Cardiac muscle cell (in vitro differentiated cells and primary cell): ENCODE measurements around the gene TECR. TPM values are rescaled to one million over a fixed set of nuclear protein-coding genes. Genes with fewer than 3 reads are reported as not detected.
"Not testable (repeated sequence)": the region's sequence is repeated elsewhere in the genome, so short reads cannot be mapped to it uniquely, and the experiment has no call there.

Experiments
- DNase-seq, 2 donors: peaks; one replicate each; pipeline versions ENCODE4 v3.0.0 to v3.0.0-alpha.2; 2010 to 2017; ENCODE audit warnings: low read depth in 1 of 2, low spot score in 1 of 2
- H3K27ac ChIP-seq: fragments of 200-600 bp; sonication (generic); 2 replicates; pipeline ENCODE4 v1.5.1; 2016
- H3K27me3 ChIP-seq: fragments of 200-600 bp; sonication (generic); 2 replicates; pipeline ENCODE4 v1.6.0; 2016; ENCODE audit warnings: control low read depth
- H3K36me3 ChIP-seq: fragments of 200-600 bp; sonication (generic); 2 replicates; pipeline ENCODE4 v1.5.1; 2016; ENCODE audit warnings: control low read depth
- H3K4me1 ChIP-seq: fragments of 200-600 bp; sonication (generic); 2 replicates; pipeline ENCODE4 v1.8.1; 2017; ENCODE audit warnings: low read depth, mild to moderate bottlenecking, mixed run types
- H3K4me3 ChIP-seq: fragments of 200-600 bp; sonication (generic); 2 replicates; pipeline ENCODE4 v1.5.1; 2016; ENCODE audit warnings: mild to moderate bottlenecking
- H3K9me3 ChIP-seq: fragments of 200-600 bp; sonication (generic); 2 replicates; pipeline ENCODE4 v1.5.1; 2017; ENCODE audit warnings: low read depth, mild to moderate bottlenecking, control low read depth
- polyA plus RNA-seq: library from polyadenylated mRNA; unstranded; fragments of >200 nt; fragmentation: Nextera tagmentation; extraction: Ambion mirVana; gene quantifications from 2 replicates; pipeline ENCODE4 v1.2.1, GENCODE V29; 2016
- total RNA-seq: library from RNA; depleted of rRNA; stranded (reverse); fragments of >200 nt; gene quantifications from 2 replicates; pipeline ENCODE4 v1.2.3, GENCODE V29; 2016
- TF ChIP-seq, protein P1 (sequence below): IDR thresholded peaks from 2 replicates; pipeline ENCODE4 v1.5.1; 2012; ENCODE audit warnings: low read depth, mild to moderate bottlenecking, low read length

Gene TECR
- total and polyA plus RNA-seq, 2 experiments from 2014 or later, result 83.1 to 345 TPM

DNA sequence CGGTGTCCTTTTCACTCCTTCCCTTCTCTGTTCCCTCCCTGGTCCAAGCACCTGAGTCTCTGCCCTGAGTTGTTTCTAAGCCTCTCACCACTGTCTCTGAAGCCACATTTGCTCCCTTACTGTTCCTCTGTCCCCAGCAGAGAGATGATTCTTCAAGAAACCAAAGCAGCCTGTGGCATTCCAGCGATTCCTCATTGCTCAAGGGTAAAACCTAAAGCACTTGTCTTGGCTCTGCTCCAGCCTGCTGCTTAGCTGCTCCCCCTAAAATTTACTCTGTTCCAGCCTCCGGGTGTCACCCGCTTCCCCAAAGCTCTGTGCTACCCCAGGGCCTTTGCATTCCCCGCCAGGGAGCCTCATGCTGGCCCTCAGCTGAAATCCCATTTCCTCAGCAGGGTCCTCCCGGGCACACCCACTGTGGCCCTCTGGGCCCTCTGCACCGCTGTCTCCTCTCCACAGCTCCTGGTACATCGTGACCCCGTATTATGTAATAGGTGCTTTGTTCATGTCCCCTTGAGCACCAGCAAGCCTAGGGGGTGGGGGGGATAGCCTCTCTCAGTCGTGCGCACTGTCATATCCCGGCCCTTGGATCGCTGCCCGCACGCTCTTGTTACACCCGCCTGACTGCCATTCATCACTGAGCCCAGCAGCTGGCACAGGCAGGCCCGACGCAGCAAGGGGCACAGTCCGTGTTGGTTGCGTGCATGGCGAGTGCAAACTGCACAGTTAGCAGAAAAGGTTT is 15.8 kb downstream of the TECR start:
- no peak overlapping the region for H3K27ac ChIP-seq
- no peaks in the 10 kb centered on the region for H3K9me3 ChIP-seq
- H3K36me3 ChIP-seq, result no peaks in the 10 kb centered on the region
- no peak overlapping the region for H3K4me3 ChIP-seq
- H3K27me3 ChIP-seq, result no peaks in the 10 kb centered on the region
- DNase-seq, result no peak
- peaks cover 8% of the 10 kb centered on the region for H3K4me1 ChIP-seq
- TF ChIP-seq, protein P1, sequence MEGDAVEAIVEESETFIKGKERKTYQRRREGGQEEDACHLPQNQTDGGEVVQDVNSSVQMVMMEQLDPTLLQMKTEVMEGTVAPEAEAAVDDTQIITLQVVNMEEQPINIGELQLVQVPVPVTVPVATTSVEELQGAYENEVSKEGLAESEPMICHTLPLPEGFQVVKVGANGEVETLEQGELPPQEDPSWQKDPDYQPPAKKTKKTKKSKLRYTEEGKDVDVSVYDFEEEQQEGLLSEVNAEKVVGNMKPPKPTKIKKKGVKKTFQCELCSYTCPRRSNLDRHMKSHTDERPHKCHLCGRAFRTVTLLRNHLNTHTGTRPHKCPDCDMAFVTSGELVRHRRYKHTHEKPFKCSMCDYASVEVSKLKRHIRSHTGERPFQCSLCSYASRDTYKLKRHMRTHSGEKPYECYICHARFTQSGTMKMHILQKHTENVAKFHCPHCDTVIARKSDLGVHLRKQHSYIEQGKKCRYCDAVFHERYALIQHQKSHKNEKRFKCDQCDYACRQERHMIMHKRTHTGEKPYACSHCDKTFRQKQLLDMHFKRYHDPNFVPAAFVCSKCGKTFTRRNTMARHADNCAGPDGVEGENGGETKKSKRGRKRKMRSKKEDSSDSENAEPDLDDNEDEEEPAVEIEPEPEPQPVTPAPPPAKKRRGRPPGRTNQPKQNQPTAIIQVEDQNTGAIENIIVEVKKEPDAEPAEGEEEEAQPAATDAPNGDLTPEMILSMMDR, result no peak

DNA sequence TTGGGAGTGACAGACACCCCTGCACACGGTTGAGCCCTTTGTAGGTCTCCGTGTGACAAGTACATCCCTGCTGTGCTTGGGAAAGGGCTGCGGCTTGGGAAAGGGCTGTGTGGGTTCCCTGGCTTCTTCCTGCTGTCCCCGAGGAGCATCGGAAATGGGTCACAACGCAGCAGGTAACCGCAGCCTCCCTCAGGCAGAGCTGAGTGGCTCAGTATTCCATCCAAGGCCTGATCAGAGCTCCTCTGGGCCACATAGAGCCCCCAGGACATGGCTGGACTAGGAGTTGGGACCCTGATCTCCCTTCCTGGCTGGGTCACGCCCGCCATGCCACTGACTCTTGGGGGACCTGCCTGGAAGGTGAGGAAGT is 16.3 kb downstream of the TECR start:
- no peak overlapping the region for H3K27ac ChIP-seq

DNA sequence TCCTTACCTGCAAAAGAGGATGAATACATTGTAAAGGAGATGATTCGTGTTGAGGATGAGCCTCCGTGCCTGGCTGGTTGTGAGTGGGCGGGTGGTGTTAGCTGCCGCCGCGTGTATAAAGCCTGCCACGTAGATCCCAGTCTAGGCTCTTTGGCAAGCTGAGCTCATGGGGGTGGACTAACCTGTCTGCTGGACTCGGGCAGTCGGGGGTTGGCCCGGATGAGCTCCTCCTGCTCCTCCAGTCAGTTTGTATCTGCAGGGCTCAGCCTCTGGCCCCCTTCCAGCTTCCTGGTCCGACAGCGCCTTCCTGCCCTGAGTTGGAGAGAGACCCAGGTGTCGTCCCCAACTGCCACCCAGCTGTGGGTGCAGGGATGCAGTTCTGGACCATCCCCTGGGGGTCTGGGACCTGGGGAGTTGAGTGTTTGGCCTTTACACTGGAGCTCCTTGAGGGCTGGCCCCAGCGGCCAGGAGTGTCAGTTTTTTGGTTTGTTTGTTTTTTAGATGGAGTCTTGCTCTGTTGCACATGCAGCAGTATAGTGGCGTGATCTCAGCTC is 20.9 kb downstream of the TECR start:
- H3K27me3 ChIP-seq, result no peaks in the 10 kb centered on the region
- no peak overlapping the region for H3K27ac ChIP-seq

More for the DNA sequence above, 16.3 kb downstream of the TECR start:
- no peaks in the 10 kb centered on the region for H3K27me3 ChIP-seq
- no peak overlapping the region for H3K4me3 ChIP-seq
- H3K36me3 ChIP-seq, result no peaks in the 10 kb centered on the region
- no peaks in the 10 kb centered on the region for H3K9me3 ChIP-seq
- DNase-seq, result no peak
- TF ChIP-seq, protein P1, result no peak
- H3K4me1 ChIP-seq, result peaks cover 8% of the 10 kb centered on the region

DNA sequence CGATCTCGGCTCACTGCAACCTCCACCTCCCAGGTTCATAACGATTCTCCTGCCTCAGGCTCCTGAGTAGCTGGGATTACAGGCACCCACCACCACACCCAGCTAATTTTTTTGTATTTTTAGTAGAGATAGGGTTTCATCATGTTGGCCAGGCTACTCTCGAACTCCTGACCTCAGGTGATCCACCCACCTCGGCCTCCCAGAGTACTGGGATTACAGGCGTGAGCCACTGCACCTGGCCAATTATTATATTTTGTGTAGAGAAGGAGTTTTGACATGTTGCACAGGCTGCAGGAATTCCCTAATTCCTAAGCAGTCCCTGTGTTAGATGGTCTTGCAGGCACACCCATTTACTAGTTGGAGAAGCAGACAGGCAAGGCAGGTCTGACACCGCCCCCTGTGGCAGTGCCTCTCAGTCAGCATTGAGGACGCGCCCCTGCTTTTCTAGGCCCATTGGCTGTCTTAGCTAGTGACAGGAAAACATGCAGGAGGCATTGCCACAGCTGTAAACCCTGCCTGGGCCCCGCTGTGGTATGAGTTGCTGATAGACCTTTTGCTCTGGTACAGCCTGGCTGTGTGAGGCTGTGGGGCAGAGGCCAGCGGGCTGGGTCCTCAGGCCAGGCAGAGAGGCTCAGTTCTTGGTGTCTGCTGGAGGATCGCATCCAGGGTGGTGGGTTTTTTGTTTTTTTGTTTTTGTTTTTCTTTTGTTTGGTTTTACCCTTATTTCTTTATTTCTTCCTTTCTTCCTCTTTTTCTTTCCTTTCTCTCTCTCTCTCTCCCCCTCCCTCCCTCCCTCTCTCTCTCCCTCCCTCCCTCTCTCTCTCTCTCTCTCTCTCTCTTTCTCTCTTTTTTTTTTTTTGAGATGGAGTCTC is 22.0 kb downstream of the TECR start:
- H3K4me1 ChIP-seq, H3K4me3 ChIP-seq, H3K9me3 ChIP-seq, H3K27me3 ChIP-seq, H3K36me3 ChIP-seq: not testable (repeated sequence)
- peak; percentile 59 to 82 for DNase-seq
- H3K27ac ChIP-seq, result peak overlapping the region; percentile 51
- TF ChIP-seq, protein P1, result peak; percentile 31

More for the DNA sequence above, 20.9 kb downstream of the TECR start:
- TF ChIP-seq, protein P1, result no peak
- Histone ChIP-seq H3K9me3 (no peaks in the 10 kb centered on the region), H3K4me3 (no peak overlapping the region), H3K4me1 (peaks cover 7% of the 10 kb centered on the region), H3K36me3 (no peaks in the 10 kb centered on the region)
- peak in 1 of 2 donors; percentile 11 for DNase-seq

DNA sequence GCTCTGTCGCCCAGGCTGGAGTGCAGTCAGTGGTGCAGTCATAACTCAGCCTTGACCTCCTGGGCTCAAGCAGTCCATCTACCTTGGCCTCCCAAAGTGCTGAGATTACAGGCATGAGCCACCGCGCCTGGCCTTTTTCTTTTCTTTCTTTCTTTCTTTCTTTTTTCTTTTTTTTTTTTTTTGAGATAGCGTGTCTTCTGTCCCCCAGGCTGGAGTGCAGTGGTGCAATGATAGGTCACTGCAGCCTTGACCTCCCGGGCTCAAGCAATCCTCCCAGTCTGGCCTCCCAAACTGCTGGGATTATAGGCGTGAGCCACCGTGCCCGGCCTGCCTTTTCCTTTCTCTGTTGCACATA is 22.6 kb downstream of the TECR start:
- not testable (repeated sequence) for H3K27ac ChIP-seq

More for the DNA sequence above, 22.6 kb downstream of the TECR start:
- H3K4me3 ChIP-seq, DNase-seq, H3K9me3 ChIP-seq, H3K36me3 ChIP-seq, H3K4me1 ChIP-seq, H3K27me3 ChIP-seq: not testable (repeated sequence)
